A172 (cell line): Measurements from ENCODE around the gene LAX1. TPM values are rescaled to one million over a fixed set of nuclear protein-coding genes. Genes with fewer than 3 reads are reported as not detected.
"Not testable (repeated sequence)": the region's sequence is repeated elsewhere in the genome, so short reads cannot be mapped to it uniquely, and the experiment has no call there.

Experiments
- DNase-seq: peaks from one replicate; pipeline ENCODE4 v3.0.0-alpha.2; 2015; ENCODE audit warnings: low spot score
- total RNA-seq: library from RNA; depleted of rRNA; stranded (reverse); fragments of >200 nt; shearing (Covaris generic); gene quantifications from 2 replicates; pipeline ENCODE4 v1.2.3, GENCODE V29; 2014

LAX1 gene
- total RNA-seq, 1 experiment from 2014 or later, result not detected

DNA sequence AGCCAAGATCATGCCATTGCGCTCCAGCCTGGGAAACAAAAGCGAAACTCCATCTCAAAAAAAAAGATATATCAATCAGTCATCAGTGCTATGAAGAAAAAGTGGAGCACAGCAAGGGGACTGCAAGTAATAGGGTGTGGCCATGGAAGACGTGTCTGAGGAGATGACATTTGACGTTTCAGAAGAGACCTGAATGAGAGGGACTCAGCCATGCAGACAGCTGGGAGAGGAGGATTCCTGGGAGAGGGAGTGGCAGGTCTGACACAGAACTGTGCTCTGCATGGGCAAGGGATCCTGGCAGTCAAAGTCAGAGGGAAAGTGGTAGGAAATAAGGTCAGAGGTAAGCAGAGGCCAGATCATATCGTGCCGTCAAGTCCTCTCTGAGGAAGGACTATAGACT is 3.3 kb downstream of the LAX1 start:
- DNase-seq, result no peak

DNA sequence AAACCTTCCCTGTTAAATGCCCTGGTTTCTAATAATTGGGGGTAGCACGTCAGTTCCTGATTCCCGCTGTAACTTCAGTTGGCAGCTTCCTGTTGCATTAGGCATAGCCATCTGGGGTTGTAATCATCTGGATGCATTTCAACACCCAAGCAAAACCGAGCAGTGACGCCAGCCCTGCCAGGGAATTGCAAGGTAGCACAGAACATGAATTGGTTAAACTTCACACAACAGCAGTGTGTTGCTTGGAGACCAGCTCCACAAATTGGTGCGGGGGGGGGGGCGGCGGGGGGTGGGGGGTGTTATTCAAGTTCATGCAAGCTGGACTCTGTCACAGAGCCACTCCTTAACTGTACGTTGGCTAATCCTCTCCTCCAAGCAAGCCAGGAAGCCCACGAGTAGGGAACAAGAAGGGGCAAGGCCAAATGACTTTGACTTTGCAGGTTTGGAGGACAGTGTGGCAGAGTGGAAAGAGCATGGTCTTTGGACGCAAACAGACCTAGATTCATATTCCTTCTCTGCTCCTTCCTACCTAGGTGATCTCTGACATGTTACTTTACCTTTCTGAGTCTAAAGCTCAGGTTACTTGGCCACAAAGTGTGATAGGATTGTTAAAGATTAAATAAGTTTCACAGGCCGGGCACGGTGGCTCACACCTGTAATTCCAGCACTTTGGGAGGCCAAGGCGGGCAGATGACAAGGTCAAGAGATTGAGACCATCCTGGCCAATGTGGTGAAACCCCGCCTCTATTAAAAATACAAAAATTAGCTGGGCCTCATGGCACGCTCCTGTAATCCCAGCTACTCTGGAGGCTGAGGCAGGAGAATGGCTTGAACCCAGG is 4.7 kb downstream of the LAX1 start:
- peak; percentile 66 for DNase-seq

DNA sequence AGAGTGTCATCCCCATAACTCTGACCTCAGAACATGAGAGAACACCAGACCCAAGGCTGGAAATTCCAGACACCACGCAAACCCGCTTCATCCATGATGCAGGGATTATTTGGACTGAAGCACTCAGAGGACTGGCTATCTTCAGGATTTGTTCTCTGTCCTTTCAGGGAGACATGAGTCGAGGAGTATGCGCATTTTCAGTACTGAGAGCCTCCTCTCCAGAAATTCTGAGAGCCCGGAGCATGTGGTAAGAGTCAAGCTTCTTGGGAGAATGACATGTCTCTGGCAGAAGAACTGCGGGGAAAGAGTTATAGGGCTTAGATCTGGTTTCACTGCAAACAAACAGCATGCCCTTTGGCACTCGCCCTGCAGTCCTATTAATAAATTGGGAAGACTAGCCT is 6.9 kb downstream of the LAX1 start:
- DNase-seq, result no peak

DNA sequence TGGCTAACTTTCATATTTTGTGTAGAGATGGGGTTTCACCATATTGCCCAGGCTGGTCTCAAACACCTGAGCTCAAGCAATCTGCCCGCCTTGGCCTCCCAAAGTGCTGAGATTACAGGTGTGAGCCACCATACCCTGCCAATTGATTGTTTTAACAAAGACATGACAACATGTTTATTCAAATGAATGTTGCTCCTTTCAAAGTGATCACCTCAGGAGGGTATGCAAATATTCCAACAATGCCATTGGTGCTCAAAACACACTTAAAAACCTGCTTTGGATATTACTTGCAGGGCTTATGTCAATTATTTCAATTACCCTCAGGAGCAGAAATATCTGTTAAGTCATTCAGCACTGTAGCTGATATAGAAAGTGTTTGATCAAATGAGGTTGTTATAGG is 7.9 kb downstream of the LAX1 start:
- DNase-seq, result no peak

- no peak for DNase-seq
Observed at GRCh38 chr1:203776636-203777035, 11.7 kb downstream of the LAX1 start.

DNA sequence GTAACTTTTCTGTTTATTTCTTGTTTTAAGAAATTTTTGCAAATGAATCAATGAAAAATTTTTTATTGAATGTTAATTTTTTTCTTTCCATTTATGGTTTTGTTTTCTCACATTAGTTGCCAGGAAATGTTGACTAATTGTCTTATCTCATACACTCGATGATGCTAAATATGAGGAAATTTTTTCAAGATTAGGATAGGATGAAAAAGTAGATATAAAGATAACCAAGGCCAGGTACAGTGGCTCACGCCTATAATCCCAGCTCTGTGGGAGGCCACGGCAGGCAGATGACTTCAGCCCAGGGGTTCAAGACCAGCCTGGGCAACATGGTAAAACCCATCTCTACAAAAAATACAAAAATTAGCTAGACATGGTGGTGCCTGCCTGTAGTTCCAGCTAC is 12.6 kb downstream of the LAX1 start:
- DNase-seq, result no peak

DNA sequence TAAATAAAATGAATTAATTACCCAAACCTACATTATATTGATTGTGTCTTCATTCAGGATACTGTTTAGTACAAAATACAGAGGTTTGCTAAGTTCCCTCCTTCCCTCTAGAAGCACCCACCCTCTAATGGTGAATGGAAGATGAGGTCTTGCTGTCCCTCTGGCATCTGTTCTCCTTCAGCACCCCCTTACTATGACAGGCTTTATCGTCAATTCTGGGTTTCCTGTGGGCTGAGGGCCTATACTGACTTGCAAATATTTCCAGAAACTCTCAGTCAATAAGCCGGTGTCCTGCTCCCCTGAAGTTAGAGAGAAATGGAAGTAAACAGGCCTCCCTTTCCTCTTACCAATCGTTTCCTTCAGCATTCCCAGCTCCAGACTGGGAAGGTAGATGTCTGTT is 13.2 kb downstream of the LAX1 start:
- DNase-seq, result no peak

GRCh38 chr1:203778789-203779188 is 13.8 kb downstream of the LAX1 start:
- DNase-seq, result no peak

- DNase-seq, result no peak
Observed at GRCh38 chr1:203781962-203782361, 17.0 kb downstream of the LAX1 start.

- DNase-seq, result no peak
Observed at GRCh38 chr1:203789966-203790365, 25.0 kb downstream of the LAX1 start.

DNA sequence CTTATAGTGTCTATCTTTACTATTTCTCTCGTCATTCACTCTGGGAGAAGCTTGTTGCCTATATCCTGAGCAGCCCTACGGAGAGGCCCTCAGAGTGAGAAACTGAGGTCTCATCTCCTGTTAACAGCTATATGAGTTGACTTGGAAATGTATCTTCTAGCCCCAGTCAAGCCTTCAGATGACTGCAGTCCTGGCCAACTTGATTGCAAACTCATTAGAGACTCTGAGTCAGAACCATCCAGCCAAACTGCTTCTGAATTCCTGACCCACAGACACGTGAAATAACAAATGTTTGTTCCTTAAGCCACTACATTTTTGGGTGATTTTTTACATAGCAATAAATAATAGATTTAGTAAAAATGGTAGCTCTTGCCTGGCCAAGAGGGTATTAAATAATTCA is 26.5 kb downstream of the LAX1 start:
- DNase-seq, result no peak

DNA sequence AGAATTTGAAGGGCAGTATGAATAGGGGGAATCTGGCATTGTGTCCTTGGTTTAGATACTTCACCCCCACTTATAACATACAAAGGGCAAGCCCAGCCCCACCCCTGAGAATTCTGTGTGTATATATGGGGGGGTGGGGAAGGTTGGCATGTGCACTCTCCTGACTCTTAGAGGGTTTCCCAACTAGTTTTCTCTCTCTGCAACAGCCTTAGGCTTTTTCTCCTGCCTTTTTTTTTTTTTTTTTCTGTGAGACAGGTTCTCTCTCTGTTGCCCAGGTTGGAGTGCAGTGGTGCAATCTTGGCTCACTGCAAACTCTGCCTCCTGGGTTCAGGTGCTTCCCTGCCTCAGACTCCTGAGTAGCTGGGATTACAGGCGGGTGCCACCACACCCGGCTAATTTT is 27.5 kb downstream of the LAX1 start:
- no peak for DNase-seq

DNA sequence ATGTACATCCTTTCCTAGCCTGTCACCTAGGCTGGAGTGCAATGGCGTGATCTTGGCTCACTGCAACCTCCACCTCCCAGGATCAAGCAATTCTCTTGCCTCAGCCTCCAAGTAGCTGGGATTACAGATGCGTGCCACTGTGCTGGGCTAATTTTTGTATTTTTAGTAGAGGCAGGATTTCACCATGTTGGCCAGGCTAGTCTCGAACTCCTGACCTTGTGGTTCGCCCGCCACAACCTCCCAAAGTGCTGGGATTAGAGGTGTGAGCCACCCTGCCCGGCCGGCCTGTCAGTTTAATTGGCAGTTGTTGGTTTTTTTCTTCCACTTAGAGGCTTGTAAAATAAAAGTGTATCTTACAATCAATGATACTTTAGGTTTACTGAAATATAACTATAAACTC is 28.6 kb downstream of the LAX1 start:
- DNase-seq, result not testable (repeated sequence)

DNA sequence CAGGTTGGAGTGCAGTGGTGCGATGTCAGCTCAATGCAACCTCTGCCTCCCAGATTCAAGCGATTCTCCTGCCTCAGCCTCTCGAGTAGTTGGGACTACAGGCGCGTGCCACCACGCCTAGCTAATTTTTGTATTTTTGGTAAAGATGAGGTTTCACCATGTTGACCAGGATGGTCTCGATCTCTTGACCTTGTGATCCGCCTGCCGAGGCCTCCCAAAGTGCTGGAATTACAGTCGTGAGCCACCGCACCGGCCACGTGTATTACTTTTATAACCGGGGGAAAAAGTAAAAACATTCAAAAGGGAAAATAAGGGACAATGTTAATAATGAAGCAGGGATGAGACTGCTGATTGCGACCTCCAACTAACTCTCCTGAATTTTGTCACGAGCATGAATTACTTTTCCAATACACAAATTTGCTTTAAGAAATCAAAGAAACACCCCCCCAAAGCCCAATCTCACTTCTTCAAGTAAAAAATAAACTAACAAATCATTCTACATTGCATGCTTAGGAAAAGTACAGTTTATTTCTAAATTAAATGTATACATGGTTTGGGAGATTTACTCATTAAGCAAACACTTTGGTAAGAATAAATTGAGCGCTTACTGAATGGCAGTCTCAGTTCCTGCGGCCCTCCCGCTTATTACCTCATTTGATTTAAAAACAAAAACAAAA is 29.9 kb downstream of the LAX1 start:
- DNase-seq, result no peak

DNA sequence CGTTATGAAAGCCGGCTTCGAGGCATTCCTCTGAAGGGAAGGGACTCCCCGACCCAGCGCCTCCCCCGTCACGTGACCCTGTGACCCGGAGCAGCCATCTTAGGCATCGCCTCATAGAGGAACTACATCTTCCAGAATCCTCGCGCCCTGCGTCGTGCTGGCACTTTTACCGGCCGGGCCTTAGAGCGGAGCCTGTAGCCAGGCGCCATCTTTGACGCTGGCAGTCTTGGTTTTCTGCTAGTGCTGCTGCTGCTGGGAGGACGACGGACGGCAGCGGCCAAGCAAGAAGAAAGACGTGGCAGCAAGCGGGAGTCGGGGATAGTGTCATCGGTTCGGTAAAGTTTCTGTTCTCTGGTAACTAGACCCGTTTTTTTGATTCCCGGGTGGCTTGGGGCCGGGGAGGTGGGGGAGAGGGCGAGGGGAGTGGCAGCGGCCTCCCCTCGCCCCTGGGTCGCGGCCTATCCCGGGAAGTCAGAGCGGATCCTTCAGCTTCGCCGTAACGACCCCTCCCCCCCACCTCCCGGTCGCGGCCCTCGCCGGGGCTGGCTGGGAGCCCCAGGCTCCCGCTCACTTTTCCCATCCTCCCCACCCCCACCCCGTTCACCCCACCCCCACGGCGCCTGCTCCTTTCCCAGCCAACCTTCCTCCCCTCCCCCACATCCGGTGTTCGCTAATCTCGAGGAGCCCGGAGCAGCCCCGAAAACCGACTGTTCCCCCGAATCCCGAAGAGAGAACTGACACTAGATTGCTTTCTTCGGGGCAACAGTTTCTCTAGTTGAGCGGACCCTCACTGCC is 30.7 kb downstream of the LAX1 start, which contains the start of the genes ZBED6 and ZC3H11A:
ZBED6 (plus strand) TSS at position 183 of the 795 bp plus-strand sequence. CDS start 1,900 bp downstream, outside the sequence.
ZC3H11A (plus strand) TSS at position 183 of the 795 bp plus-strand sequence. CDS start 21,448 bp downstream, outside the sequence.
- peak; percentile 99 for DNase-seq

DNA sequence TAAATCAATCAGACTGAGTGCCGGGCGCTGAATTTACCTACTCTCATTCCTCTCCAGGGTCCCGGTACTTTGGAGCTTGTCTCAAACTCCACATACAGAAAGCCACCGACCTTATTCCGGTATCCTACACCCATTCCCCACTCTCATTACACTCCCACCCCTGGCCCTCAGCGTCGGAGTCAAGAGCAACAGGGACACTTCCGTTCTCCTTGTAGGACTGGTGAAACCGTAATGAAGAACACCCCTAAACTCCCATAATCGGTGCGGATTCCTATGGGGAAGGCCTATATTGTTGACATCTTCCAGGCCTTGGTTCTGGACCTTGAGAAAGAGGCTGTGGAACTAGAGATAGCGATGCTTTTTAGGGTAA is 31.2 kb downstream of the LAX1 start:
- peak; percentile 52 for DNase-seq

DNA sequence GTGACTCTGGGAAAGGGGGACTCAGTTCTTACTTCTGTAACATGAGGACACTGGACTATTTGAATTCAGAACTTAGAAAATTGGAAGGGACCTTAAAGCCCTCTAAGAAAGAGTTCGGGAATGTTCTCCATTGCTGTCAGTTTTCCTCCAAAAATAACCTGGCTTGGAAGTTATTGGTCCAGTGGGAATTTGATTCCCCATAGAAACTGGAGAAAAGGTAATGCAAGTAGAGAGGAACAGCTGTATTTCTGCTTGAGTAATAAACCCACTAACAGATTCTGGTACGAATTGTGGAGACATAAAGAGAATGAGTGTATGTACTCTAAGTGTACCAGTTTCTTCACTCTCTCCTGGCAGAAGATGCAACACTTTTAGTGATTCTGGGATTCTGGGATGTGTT is 32.2 kb downstream of the LAX1 start:
- no peak for DNase-seq

GRCh38 chr1:203797948-203798655 is 33.1 kb downstream of the LAX1 start:
- no peak for DNase-seq

- no peak for DNase-seq
Observed at GRCh38 chr1:203799157-203799556, 34.2 kb downstream of the LAX1 start.

- no peak for DNase-seq
Observed at GRCh38 chr1:203799971-203800370, 35.0 kb downstream of the LAX1 start.

- DNase-seq, result no peak
Observed at GRCh38 chr1:203805689-203806088, 40.7 kb downstream of the LAX1 start.

- peak; percentile 51 for DNase-seq
Observed at GRCh38 chr1:203807196-203807595, 42.2 kb downstream of the LAX1 start.
